HG02763 (cell line): ENCODE measurements around the gene TRAF2.
"Not testable (repeated sequence)": the region's sequence is repeated elsewhere in the genome, so short reads cannot be mapped to it uniquely, and the experiment has no call there.

Experiments
- ATAC-seq: cut with Tn5 transposase; IDR thresholded peaks from one replicate; pipeline ENCODE4 v1.9.1; 2021; ENCODE audit warnings: mild to moderate bottlenecking, moderate library complexity; ENCODE audit not compliant: unreplicated experiment

Gene TRAF2

GRCh38 chr9:136857581-136858412 is 28.5 kb upstream of the TRAF2 start:
- no peak for ATAC-seq

DNA sequence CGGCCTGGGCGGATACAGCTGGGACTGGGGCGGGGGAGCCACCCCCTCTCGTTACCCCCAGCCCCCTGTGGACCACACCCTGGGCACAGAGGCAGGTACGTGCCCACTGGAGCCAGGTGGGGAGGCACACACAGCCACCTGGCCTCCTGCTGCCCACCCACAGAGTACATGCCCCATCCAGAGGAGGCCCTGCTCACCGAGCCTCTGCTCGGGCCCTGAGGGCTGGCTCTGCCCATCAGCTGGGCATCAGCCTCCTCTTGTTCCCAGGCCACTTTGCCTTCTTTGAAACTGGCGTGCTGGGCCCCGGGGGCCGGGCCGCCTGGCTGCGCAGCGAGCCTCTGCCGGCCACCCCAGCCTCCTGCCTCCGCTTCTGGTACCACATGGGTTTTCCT is 27.9 kb upstream of the TRAF2 start:
- no peak for ATAC-seq

DNA sequence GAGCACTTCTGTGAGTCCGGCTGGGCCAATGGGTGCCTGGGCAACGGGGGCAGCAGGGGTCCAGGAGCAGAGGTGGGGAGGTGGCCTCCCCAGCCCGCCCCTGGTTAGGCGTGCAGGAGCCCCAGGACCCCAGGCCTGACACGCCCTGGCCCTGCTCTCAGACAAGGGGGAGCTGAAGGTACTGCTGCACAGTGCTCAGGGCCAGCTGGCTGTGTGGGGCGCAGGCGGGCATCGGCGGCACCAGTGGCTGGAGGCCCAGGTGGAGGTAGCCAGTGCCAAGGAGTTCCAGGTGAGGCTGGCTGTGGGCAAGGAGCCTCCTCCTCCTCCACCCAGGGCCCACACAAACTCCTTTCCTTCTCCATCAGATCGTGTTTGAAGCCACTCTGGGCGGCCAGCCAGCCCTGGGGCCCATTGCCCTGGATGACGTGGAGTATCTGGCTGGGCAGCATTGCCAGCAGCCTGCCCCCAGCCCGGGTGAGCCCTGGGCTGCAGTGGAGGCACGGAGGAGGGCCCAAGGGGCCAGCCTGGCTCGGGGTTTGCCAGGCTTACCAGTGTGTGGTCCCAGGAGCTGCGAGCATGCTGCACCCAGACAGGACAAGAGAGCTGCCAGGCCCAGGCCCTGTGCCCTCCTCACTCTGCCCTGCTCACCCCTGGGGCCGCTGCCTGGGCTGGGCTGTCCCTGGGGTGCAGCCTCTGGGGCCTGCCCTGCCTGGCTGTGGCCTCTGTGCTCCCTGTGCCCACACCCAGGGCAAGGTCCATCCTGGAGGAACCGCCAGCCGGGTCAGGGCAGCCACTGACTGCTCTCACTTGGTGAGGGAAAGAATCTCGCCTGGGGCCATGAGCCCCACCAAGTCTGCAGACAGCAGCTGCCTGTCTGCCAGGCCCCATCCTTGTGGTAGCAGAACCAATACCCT is 27.2 kb upstream of the TRAF2 start:
- no peak for ATAC-seq

GRCh38 chr9:136860529-136860928 is 25.8 kb upstream of the TRAF2 start:
- ATAC-seq: no peak

DNA sequence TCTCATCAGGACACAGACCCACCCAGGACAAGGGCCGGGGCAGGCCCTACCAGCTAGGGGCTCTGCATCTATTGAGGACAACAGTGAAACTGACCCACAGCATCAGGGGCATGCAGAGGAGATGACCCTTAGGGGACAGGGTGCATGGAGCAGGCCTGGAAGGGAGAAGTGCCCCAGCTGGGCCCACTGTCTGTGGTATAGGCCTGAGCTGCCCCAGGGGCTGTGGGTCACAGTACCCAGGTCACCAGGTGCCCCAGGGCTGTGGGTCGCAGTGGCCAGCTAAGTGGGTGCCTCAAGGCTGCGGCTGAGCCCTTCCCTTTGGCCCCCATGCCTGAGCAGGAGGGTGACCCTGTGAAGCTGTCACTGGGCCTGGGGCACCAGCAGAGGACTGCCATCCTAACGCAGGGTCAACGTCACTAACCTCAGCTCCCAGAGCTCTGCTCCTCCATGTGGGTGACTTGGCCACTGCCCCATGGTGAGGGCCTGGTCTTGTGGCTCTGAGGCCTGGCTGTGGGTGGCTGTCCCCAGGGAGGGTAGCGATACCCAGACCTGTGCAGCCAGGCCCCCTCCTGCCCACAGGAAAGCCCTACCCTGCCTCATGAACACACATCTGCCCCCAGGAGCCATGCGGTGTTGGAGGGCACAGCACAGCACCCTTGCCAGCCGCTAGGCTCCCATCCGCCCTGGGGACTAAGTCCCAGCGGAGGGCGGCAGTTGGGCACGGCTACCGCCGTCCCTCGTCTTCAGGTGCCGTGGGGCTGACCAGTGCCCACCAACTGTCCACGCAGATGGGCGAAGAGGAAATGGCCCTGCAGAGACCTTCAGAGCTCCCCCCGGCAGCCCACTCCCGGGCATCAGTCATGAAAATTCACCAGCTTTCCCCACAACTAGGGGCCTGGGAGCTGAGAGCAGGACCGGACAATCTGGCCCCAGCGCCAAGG is 25.1 kb upstream of the TRAF2 start:
- ATAC-seq: no peak

DNA sequence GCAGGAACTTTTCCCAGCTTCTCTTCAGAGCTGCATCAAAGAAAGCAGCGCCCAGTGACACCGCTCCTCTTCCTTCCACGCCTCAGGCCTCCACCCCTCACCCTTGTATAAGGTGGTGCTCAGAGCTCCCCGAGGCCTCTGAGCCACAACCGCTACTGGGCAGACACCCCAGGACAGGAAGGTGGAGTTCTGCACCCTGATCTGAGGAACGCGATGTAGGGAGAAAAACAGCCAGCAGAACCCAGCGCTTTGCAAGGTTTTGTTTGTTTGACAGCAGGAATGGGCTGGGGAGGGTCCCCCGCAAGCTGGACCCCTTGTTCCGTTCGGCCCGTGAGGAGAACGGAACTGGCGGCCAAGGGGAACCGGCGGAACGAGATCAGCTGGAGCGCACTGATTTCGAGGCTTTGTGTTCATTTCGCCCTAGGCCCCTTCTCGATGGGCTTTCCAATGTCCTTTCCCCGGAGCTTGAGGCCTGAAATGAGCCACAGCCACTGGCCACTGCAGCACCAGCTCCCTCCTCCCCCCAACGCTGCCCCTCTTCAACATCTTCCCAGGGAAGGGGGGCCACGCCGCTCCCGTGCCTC is 24.4 kb upstream of the TRAF2 start:
- no peak for ATAC-seq

DNA sequence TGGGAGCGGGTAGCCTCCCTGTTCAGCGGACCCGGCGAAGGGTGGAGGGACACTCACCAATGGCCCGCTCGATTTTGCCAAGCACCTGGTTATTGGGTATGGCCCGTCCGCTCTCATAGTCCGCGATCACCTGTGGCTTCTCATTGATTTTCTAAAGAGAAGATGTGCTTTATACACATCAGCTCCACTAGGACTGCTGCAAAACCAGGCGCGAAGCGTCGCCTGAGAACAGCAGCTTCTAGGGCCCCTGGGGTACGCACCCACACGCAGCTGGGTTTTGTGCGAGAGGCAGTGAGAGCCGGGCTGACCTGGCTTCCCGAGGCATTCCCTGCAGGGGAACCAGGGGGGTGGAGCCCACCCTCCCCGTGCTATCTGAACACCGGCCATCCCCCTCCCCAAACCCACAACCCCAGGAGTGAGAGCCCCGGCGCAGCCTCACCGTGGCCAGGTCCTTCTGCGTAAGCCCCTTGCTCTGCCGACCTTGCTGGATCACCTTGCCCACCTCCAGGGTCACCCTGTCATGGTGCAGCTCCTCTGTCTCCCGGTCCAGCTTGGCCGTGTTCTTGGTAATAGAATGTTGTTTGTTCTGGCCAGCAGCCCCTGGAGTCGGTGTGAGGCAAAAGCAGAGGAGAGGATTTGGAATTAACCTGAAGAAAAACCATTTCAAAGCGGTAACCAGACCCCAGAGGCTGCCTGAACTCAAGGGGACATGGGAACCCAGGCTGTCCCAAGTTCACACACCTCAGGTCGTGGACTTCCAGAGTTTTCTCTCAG is 23.3 kb upstream of the TRAF2 start:
- no peak for ATAC-seq

DNA sequence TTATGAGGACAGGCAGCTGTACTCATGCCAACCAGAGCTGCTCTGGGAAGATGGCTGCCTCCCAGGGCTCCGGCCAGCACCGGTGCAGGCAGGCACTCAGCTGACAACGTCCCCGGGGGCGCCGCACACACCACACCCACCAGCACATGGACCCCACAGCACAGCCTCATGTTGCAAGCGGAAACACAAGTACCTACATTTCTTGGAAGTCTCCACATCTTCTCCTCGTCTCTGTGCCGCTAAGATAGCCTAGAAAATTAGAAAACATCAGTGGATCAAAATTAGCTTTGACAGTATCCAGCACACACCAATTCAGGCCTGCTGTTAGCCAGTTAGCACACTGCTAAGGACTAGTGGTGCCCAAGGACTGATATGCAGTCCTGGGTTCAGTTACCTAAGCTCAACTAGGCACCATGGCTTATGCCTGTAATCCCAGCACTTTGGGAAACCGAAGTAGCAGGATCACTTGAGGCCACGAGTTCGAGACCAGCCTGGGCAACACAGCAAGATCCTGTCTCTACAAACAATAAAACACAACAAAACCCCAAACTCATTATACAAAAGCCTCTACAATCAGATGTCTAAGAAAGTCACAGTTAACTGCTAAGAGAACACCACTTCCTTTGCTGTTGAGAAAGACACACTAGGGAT is 22.6 kb upstream of the TRAF2 start:
- no peak for ATAC-seq

- no peak for ATAC-seq
These were observed 21.1 kb upstream of the TRAF2 start for GRCh38 chr9:136865041-136865767.

GRCh38 chr9:136865768-136866103 is 20.6 kb upstream of the TRAF2 start:
- ATAC-seq: no peak

GRCh38 chr9:136866898-136867421 is 19.4 kb upstream of the TRAF2 start:
- ATAC-seq: not testable (repeated sequence)

- ATAC-seq: no peak
These were observed 18.8 kb upstream of the TRAF2 start for GRCh38 chr9:136867480-136867879.

- no peak for ATAC-seq
These were observed 18.4 kb upstream of the TRAF2 start for GRCh38 chr9:136867917-136868316.

GRCh38 chr9:136868644-136869043 is 17.7 kb upstream of the TRAF2 start:
- ATAC-seq: no peak

DNA sequence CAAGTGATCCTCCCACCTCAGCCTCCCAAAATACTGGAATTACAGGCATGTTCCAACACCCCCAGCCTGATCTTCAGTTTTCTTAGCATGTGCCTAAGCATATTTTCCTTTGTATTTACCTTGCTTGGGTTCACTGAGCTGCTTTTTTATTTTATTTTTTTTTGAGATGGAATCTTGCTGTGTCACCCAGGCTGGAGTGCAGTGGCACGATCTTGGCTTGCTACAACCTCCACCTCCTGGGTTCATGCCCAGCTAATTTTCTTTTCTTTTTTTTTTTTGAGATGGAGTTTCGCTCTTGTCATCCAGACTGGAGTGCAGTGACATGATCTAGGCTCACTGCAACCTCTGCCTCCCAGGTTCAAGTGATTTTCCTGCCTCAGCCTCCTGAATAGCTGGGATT is 16.7 kb upstream of the TRAF2 start:
- ATAC-seq: not testable (repeated sequence)

GRCh38 chr9:136875155-136875554 is 11.2 kb upstream of the TRAF2 start:
- no peak for ATAC-seq

DNA sequence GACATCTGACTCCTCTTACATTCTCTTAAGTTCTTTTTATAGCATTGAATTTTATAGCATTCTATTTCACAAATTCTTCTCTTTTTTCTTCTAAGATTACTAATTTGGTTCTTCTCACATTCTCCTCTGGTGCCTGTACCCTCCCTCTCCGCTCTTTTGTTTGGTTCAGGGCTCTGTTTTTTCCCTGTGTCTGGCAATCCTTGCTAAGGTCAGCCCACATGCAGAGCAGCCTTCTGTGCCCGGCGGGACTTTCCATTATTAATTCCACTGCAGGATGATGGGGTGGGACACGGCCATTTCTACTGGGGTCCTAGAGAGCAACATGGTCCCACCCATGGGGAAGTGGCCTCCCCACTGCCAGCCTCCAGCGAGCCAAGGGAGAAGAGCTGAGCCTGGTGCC is 9.8 kb upstream of the TRAF2 start:
- ATAC-seq: no peak

- ATAC-seq: no peak
These were observed 5.7 kb upstream of the TRAF2 start for GRCh38 chr9:136880651-136881050.
